ENCODE results near the gene ADAMTS2. TPM values are rescaled to one million over a fixed set of nuclear protein-coding genes. Genes with fewer than 3 reads are reported as not detected.

The ADAMTS2 gene
- total and polyA plus RNA-seq, 2 of the 8 experiments (the other 6 are each of a cell fraction or from before 2014, with no cell fraction given) = 6.6 to 7.3 TPM

DNA sequence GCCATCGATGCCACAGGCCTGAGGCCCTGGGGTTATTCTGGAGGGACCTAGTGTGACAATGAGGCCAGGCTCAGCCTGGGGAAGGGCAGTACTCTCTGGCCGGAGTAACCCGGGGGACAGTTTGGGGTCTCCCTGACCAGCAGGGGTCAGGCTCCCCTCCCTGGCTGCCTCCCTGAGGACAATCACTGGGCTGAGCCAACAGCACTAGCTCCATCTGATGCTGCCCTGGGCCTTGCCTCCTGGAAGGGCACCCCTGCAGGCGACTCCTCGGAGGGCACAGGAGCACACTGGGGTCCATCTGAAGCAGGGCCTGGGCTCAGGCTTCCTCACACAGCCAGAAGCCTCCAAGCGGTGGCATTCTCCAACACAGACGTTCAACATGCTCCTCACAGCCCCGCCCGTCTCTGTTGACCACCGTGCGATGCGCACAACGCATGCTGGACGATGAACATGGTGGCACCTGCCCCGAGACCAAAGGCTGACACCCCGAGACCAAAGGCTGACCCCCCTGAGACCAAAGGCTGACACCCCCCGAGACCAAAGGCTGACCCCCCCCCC is 68.3 kb downstream of the ADAMTS2 start:
- no peak overlapping the region for H3K9ac ChIP-seq (replicated peaks in 1 of 4; ENCODE audit: extremely low read depth in 1 of 4, low read depth in 3 of 4, low read length in 3 of 4)
- H2AK5ac ChIP-seq (ENCODE audit: low read depth, low read length) = no peak overlapping the region
- no peaks in the 10 kb centered on the region for H3K36me3 ChIP-seq (ENCODE audit: control insufficient read depth in 2 of 4, insufficient read depth in 4 of 4, low read length in 3 of 4)
- no peak overlapping the region for H3K14ac ChIP-seq (ENCODE audit: insufficient read length)
- TF ChIP-seq, protein P1, sequence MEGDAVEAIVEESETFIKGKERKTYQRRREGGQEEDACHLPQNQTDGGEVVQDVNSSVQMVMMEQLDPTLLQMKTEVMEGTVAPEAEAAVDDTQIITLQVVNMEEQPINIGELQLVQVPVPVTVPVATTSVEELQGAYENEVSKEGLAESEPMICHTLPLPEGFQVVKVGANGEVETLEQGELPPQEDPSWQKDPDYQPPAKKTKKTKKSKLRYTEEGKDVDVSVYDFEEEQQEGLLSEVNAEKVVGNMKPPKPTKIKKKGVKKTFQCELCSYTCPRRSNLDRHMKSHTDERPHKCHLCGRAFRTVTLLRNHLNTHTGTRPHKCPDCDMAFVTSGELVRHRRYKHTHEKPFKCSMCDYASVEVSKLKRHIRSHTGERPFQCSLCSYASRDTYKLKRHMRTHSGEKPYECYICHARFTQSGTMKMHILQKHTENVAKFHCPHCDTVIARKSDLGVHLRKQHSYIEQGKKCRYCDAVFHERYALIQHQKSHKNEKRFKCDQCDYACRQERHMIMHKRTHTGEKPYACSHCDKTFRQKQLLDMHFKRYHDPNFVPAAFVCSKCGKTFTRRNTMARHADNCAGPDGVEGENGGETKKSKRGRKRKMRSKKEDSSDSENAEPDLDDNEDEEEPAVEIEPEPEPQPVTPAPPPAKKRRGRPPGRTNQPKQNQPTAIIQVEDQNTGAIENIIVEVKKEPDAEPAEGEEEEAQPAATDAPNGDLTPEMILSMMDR (IDR thresholded peaks at IDR 0.05; ENCODE audit: control extremely low read depth in 1 of 3, insufficient read depth in 1 of 3, low read depth in 1 of 3, low read length in 3 of 3) = peak in 2 of 3 experiments; percentile 25 to 38; a peak in 2 of 4 replicates
- TF ChIP-seq CHD2 (IDR thresholded peaks at IDR 0.05; ENCODE audit: low read length) (no peak), RAD21 (IDR thresholded peaks at IDR 0.05 in 1 of 2, conservative IDR thresholded peaks at IDR 0.05 in 1 of 2; ENCODE audit: low read depth in 2 of 2, low read length in 2 of 2) (peak in 1 of 2 experiments; percentile 31; a peak in 2 of 4 replicates), HDAC6 (IDR thresholded peaks at IDR 0.05; ENCODE audit: low read depth, low read length) (no peak)
- POLR2A ChIA-PET (ENCODE audit: partially characterized antibody) = interaction anchor here (0.8 kb wide), 1 partner anchor 547 kb away, joined by 3 read pairs; no protein-coding TSS in a partner anchor
- no peak overlapping the region for H2BK20ac ChIP-seq (ENCODE audit: low read length)
- H3K18ac ChIP-seq (ENCODE audit: extremely low read depth, low read length) = no peak overlapping the region
- H3K4me2 ChIP-seq (ENCODE audit: insufficient read depth in 1 of 2, low read depth in 2 of 2, low read length in 2 of 2) = no peak overlapping the region
- no peak overlapping the region for H3K4ac ChIP-seq (replicated peaks; ENCODE audit: insufficient read length, low read depth, low read length)
- DNase-seq (ENCODE audit: low read depth in 1 of 2, low spot score in 2 of 2) = no peak
- CTCF ChIA-PET (ENCODE audit: partially characterized antibody) = interaction anchor here (0.6 to 1.6 kb wide), 5 partner anchors 9 to 296 kb away, joined by 3 to 7 read pairs (median 3); no protein-coding TSS in a partner anchor
- H3K4me1 ChIP-seq (replicated peaks in 1 of 4; ENCODE audit: control insufficient read depth in 3 of 4, insufficient read depth in 4 of 4, low read length in 3 of 4) = 0 out of 7 replicates have a peak, but pooled peaks cover 0 to 2% (median 0%) of the 10 kb centered on the region in 4 experiments
- no peak overlapping the region for H2BK15ac ChIP-seq (ENCODE audit: low read length)
- no peaks in the 10 kb centered on the region; a peak in 1 of 4 replicates for H3K9me3 ChIP-seq (ENCODE audit: insufficient read depth in 2 of 2, low read depth in 1 of 2, low read length in 1 of 2)
- H2BK120ac ChIP-seq (replicated peaks; ENCODE audit: low read depth, low read length) = no peak overlapping the region
- no peak overlapping the region for H4K5ac ChIP-seq (ENCODE audit: insufficient read length, low read depth, low read length)
- no peak overlapping the region for H2BK5ac ChIP-seq (ENCODE audit: low read depth, low read length)
- H3K56ac ChIP-seq (replicated peaks; ENCODE audit: insufficient read length, low read depth, low read length) = no peak overlapping the region
- H4K91ac ChIP-seq (replicated peaks; ENCODE audit: insufficient read length, low read length) = no peak overlapping the region
- no peak overlapping the region for H2AFZ ChIP-seq (ENCODE audit: low read length)
- H3K23me2 ChIP-seq (ENCODE audit: low read depth, low read length) = no peaks in the 10 kb centered on the region
- H4K20me1 ChIP-seq (replicated peaks in 1 of 2; ENCODE audit: control insufficient read depth in 1 of 2, insufficient read depth in 2 of 2, low read length in 2 of 2) = peaks cover 0 to 6% of the 10 kb centered on the region in 2 experiments
- 98% methylated on average over 10 of the region's 17 CpGs; no CpG with 5 or more reads in 1 of the 2 experiments for WGBS, 2 experiments (ENCODE audit: extremely low coverage in 1 of 2, insufficient coverage in 1 of 2, insufficient read length in 1 of 2, insufficient replicate concordance in 2 of 2, low coverage in 1 of 2, low lambda C conversion rate in 2 of 2, missing lambda C conversion rate in 1 of 2)
- no peak overlapping the region for H2BK12ac ChIP-seq (ENCODE audit: low read depth, low read length)
- FAIRE-seq = no peak
- no peaks in the 10 kb centered on the region for H3K79me2 ChIP-seq (ENCODE audit: control insufficient read depth in 1 of 2, insufficient read depth in 2 of 2, low read length in 2 of 2)
- H4K8ac ChIP-seq (ENCODE audit: extremely low read depth, insufficient read depth, low read length) = no peak overlapping the region; the same call in 1 of the 2 replicates
- no peaks in the 10 kb centered on the region for H3K79me1 ChIP-seq (ENCODE audit: low read depth, low read length)
- H3K27me3 ChIP-seq (replicated peaks in 1 of 4; ENCODE audit: control insufficient read depth in 3 of 4, extremely low read depth in 1 of 4, insufficient read depth in 3 of 4, low read length in 3 of 4) = no peaks in the 10 kb centered on the region
- no peak overlapping the region for H3K4me3 ChIP-seq (ENCODE audit: extremely low read depth in 1 of 4, insufficient read depth in 2 of 4, low read depth in 3 of 4, low read length in 4 of 4)
- no peak overlapping the region for H3K27ac ChIP-seq (ENCODE audit: low read depth, low read length)
- no peak overlapping the region for H3K23ac ChIP-seq (ENCODE audit: insufficient read length)
